OCI-LY1 (cell line): ENCODE data around the gene CUX1.
A peak's percentile ranks its signal among the peaks of the same experiment; 100 is the strongest.

Experiments
- H2AFZ ChIP-seq: fragments of 200-600 bp; sonication (generic), shearing (Covaris generic); 2 replicates; pipeline ENCODE4 v1.6.0; 2014; ENCODE audit warnings: antibody characterized with exemption, mild to moderate bottlenecking, low read length
- H3F3A ChIP-seq: fragments of 200-600 bp; sonication (generic), shearing (Covaris generic); 2 replicates; pipeline ENCODE4 v1.6.0; 2014; ENCODE audit warnings: mild to moderate bottlenecking, antibody characterized with exemption, low read length, moderate library complexity; ENCODE audit not compliant: insufficient read depth
- H3K27ac ChIP-seq: fragments of 200-600 bp; sonication (generic); 2 replicates; pipeline ENCODE4 v1.5.1; 2014; ENCODE audit warnings: low read length, mixed run types, mild to moderate bottlenecking, low read depth; ENCODE audit not compliant: poor library complexity, severe bottlenecking
- H3K27me3 ChIP-seq: fragments of 200-600 bp; sonication (generic); 2 replicates; pipeline ENCODE4 v1.6.0; 2014; ENCODE audit warnings: antibody characterized with exemption, mild to moderate bottlenecking, low read length, moderate library complexity; ENCODE audit not compliant: insufficient read depth
- H3K36me3 ChIP-seq: fragments of 200-600 bp; sonication (generic); 2 replicates; pipeline ENCODE4 v1.6.1; 2014; ENCODE audit warnings: mild to moderate bottlenecking, antibody characterized with exemption, low read length, moderate library complexity, mixed read lengths; ENCODE audit not compliant: insufficient read depth
- H3K4me1 ChIP-seq: fragments of 200-600 bp; sonication (generic); 2 replicates; pipeline ENCODE4 v1.5.1; 2014; ENCODE audit warnings: mild to moderate bottlenecking, low read length, moderate library complexity; ENCODE audit not compliant: insufficient read depth, severe bottlenecking
- H3K4me2 ChIP-seq: fragments of 200-600 bp; sonication (generic), shearing (Covaris generic); 2 replicates; pipeline ENCODE4 v1.6.1; 2014; ENCODE audit warnings: low read length
- H3K4me3 ChIP-seq: fragments of 200-600 bp; sonication (generic); 2 replicates; pipeline ENCODE4 v1.5.1; 2014; ENCODE audit warnings: low read length, low read depth, mild to moderate bottlenecking, mixed read lengths; ENCODE audit not compliant: poor library complexity, severe bottlenecking
- H3K79me2 ChIP-seq: fragments of 200-600 bp; shearing (Covaris generic); 2 replicates; pipeline ENCODE4 v1.6.1; 2016; ENCODE audit warnings: mixed run types, low read length, mixed read lengths; ENCODE audit not compliant: insufficient read depth
- H3K9ac ChIP-seq: fragments of 200-600 bp; sonication (generic), shearing (Covaris generic); 2 replicates; pipeline ENCODE4 v1.6.1; 2014; ENCODE audit warnings: mild to moderate bottlenecking, low read length, mixed read lengths
- H3K9me2 ChIP-seq: fragments of 200-600 bp; sonication (generic), shearing (Covaris generic); 2 replicates; pipeline ENCODE4 v1.6.1; 2014; ENCODE audit warnings: low read depth, mild to moderate bottlenecking, low read length, mixed read lengths
- H3K9me3 ChIP-seq: fragments of 200-600 bp; shearing (Covaris generic); 2 replicates; pipeline ENCODE4 v1.6.1; 2014; ENCODE audit warnings: low read length, mixed read lengths
- H4K20me1 ChIP-seq: fragments of 200-600 bp; sonication (generic), shearing (Covaris generic); 2 replicates; pipeline ENCODE4 v1.6.0; 2016; ENCODE audit warnings: mild to moderate bottlenecking, low read length; ENCODE audit not compliant: insufficient read depth
- EZH2 ChIP-seq: fragments of 200-600 bp; sonication (generic), shearing (Covaris generic); IDR thresholded peaks from 2 replicates; pipeline ENCODE4 v1.8.0; 2017; ENCODE audit warnings: borderline replicate concordance, mixed run types, mild to moderate bottlenecking, antibody characterized with exemption, low read length, moderate library complexity, mixed read lengths
- TF ChIP-seq, protein P1 (sequence below): fragments of 200-600 bp; sonication (generic), shearing (Covaris generic); IDR thresholded peaks from 2 replicates; pipeline ENCODE4 v1.5.1; 2017; ENCODE audit warnings: mild to moderate bottlenecking, antibody characterized with exemption, low read length, moderate library complexity, mixed read lengths

Gene CUX1

DNA sequence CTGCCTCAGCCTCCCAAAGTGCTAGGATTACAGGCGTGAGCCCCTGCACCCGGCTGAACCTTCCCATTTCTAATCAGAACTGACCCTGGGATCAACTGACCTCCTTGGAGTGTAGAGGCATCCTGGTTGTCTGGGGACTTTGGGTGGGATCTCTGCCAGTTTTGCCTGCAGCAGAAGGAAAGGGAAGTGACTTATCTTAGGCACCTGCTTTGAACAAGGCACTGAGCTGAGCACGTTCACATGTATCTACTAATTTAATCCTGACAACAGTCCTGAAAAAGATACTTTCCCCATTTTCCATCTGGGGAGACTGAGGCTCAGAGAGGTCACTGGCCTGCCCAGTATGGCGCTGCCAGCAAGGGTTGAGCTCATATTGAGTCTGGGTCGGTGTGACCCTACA, 153.4 kb downstream of the CUX1 start:
- no peaks in the 10 kb centered on the region for H4K20me1 ChIP-seq
- H3K27me3 ChIP-seq = no peaks in the 10 kb centered on the region
- H3K9me2 ChIP-seq = no peaks in the 10 kb centered on the region
- H3K4me1 ChIP-seq = peaks cover 88% of the 10 kb centered on the region
- no peak overlapping the region for H2AFZ ChIP-seq
- H3K4me2 ChIP-seq = no peak overlapping the region
- H3K27ac ChIP-seq = peak overlapping the region; percentile 95
- peak overlapping the region; percentile 29; the same call in 1 of the 2 replicates for H3K9ac ChIP-seq
- H3K4me3 ChIP-seq = no peak overlapping the region
- TF ChIP-seq EZH2 = no peak
- TF ChIP-seq, protein P1, sequence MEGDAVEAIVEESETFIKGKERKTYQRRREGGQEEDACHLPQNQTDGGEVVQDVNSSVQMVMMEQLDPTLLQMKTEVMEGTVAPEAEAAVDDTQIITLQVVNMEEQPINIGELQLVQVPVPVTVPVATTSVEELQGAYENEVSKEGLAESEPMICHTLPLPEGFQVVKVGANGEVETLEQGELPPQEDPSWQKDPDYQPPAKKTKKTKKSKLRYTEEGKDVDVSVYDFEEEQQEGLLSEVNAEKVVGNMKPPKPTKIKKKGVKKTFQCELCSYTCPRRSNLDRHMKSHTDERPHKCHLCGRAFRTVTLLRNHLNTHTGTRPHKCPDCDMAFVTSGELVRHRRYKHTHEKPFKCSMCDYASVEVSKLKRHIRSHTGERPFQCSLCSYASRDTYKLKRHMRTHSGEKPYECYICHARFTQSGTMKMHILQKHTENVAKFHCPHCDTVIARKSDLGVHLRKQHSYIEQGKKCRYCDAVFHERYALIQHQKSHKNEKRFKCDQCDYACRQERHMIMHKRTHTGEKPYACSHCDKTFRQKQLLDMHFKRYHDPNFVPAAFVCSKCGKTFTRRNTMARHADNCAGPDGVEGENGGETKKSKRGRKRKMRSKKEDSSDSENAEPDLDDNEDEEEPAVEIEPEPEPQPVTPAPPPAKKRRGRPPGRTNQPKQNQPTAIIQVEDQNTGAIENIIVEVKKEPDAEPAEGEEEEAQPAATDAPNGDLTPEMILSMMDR = no peak
- H3K79me2 ChIP-seq = peaks cover 42% of the 10 kb centered on the region
- peaks cover 39% of the 10 kb centered on the region for H3K36me3 ChIP-seq
- peaks cover 14% of the 10 kb centered on the region for H3F3A ChIP-seq
- no peaks in the 10 kb centered on the region for H3K9me3 ChIP-seq

DNA sequence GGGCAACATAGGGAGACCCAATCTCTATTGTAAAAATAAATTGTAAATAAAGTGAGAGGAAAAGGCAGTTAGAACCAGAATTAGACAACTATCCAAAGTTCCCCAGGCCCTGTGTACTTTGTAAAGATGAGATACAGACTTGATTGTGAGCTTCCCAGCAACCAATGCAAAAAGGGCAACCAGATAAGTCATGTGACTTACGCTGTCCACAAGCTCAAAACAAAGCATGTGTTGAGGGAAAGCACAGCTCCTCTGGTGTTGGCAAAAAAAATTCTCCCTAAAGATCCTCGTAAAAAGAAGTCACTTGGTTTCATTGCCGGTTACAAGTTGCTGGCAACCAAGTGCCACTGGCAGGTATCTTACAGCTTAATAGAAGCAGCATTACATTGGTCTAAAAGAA, 154.0 kb downstream of the CUX1 start:
- Histone ChIP-seq H3K4me1 (peaks cover 88% of the 10 kb centered on the region), H3K79me2 (peaks cover 45% of the 10 kb centered on the region)

DNA sequence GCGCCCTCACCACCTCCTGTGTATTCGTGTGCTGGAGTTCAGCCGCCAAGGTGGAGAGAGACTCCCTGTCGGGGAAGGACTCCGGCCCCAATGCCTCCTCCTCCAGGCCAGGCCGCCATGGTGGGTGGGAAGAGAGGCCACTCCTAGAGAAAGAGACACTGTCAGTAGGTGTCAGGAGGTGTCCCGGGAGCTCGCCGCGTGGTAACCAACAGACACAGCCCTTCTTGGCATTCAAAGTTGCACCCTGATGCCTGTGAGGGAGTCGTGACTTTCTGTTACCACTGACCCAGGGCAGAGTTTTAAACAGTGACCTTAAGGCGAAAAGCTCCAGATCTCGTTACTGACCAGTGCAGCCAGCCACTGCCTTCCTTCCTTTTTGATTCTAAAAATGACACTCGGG, 155.2 kb downstream of the CUX1 start:
- TF ChIP-seq, protein P1 = no peak
- TF ChIP-seq EZH2 = no peak
- peak overlapping the region; percentile 55 for H3K27ac ChIP-seq
- H3K4me3 ChIP-seq = no peak overlapping the region
- no peaks in the 10 kb centered on the region for H3K9me2 ChIP-seq
- H3K27me3 ChIP-seq = no peaks in the 10 kb centered on the region
- no peak overlapping the region; the same call in 1 of the 2 replicates for H3K9ac ChIP-seq
- H4K20me1 ChIP-seq = no peaks in the 10 kb centered on the region
- peak overlapping the region; percentile 2; the same call in 1 of the 2 replicates for H3K4me2 ChIP-seq
- H3K79me2 ChIP-seq = peaks cover 42% of the 10 kb centered on the region
- H3K9me3 ChIP-seq = no peaks in the 10 kb centered on the region
- H3F3A ChIP-seq = peaks cover 14% of the 10 kb centered on the region
- H3K36me3 ChIP-seq = peaks cover 27% of the 10 kb centered on the region
- no peak overlapping the region for H2AFZ ChIP-seq
- H3K4me1 ChIP-seq = peaks cover 80% of the 10 kb centered on the region

More for the DNA sequence above, 154.0 kb downstream of the CUX1 start:
- Histone ChIP-seq H3F3A (peaks cover 17% of the 10 kb centered on the region), H3K4me2 (no peak overlapping the region), H3K9me2 (no peaks in the 10 kb centered on the region), H2AFZ (no peak overlapping the region), H3K27me3 (no peaks in the 10 kb centered on the region), H4K20me1 (no peaks in the 10 kb centered on the region), H3K36me3 (peaks cover 34% of the 10 kb centered on the region), H3K9ac (no peak overlapping the region), H3K4me3 (no peak overlapping the region), H3K27ac (peak overlapping the region; percentile 95), H3K9me3 (no peaks in the 10 kb centered on the region)
- TF ChIP-seq EZH2 = no peak
- TF ChIP-seq, protein P1 = no peak
